K562 (cell line): ENCODE data around the gene OTUB2. TPM values are rescaled to one million over a fixed set of nuclear protein-coding genes. Genes with fewer than 3 reads are reported as not detected.

Experiments
- ATAC-seq: fragments of 200-7000 bp; cut with Tn5 transposase; 3 replicates; pipeline ENCODE4 v1.9.1; 2020; ENCODE audit warnings: moderate library complexity
- BruUV-seq: library from RNA; stranded (reverse); fragments of 400-500 nt; replicated peaks from 2 replicates; lab custom pipeline; 2021; lab: Mats Ljungman, UMichigan
- CTCF ChIA-PET: fragments of 300-600 bp; formaldehyde crosslinking; extraction: SDS; loops from one replicate; lab custom pipeline; 2021; ENCODE audit warnings: low intra/inter-chr PET ratio; lab: Yijun Ruan, JAX
- POLR2A ChIA-PET: fragments of 300-600, 350-650 bp; sonication (Branson Sonifier 250); formaldehyde crosslinking; extraction: SDS; loops from one replicate; lab custom pipeline; 2021; ENCODE audit warnings: antibody characterized with exemption, inconsistent platforms; lab: Yijun Ruan, JAX
- DNase-seq, 4 experiments: peaks; one replicate each; pipeline versions ENCODE4 v3.0.0 to v3.0.0-alpha.2; 2011 to 2018; ENCODE audit warnings: low spot score in 3 of 4, mixed read lengths in 3 of 4; ENCODE audit errors: extremely low read depth in 1 of 4
- FAIRE-seq: peaks from 2 replicates; lab custom pipeline; 2011; peaks lifted over from hg19 to GRCh38; lab: Jason Lieb, UNC
- H2AFZ ChIP-seq: 2 replicates; pipeline ENCODE4 v1.6.0; 2011; ENCODE audit warnings: low read depth, low read length, control low read depth, inconsistent platforms
- H3K27ac ChIP-seq: fragments of 200-600 bp; 3 replicates; pipeline ENCODE4 v1.8.0; 2011; ENCODE audit warnings: low read depth, mild to moderate bottlenecking, control low read depth, inconsistent platforms, low read length, moderate library complexity, mixed read lengths; ENCODE audit errors: extremely low read depth
- H3K27me3 ChIP-seq, 2 experiments: fragments of 300-600 bp in 1 of 2; 2 replicates in 1 of 2; 3 replicates in 1 of 2; pipeline versions ENCODE4 v1.6.0 to v1.8.0; 2011; ENCODE audit warnings: inconsistent platforms in 2 of 2, low read length in 2 of 2, mild to moderate bottlenecking in 1 of 2, mixed read lengths in 1 of 2, moderate library complexity in 1 of 2; ENCODE audit not compliant: control insufficient read depth in 2 of 2, insufficient read depth in 2 of 2
- H3K36me3 ChIP-seq: fragments of 300-600 bp; 3 replicates; pipeline ENCODE4 v1.8.0; 2011; ENCODE audit warnings: mild to moderate bottlenecking, low read length, inconsistent platforms; ENCODE audit not compliant: control insufficient read depth, insufficient read depth
- H3K4me1 ChIP-seq, 2 experiments: fragments of 200-600 bp in 1 of 2; replicated peaks in 1 of 2; 2 replicates in 1 of 2; 3 replicates in 1 of 2; pipeline versions ENCODE4 v1.5.1 to v1.8.0; 2011; ENCODE audit warnings: inconsistent platforms in 2 of 2, low read length in 2 of 2, mild to moderate bottlenecking in 1 of 2, mixed read lengths in 1 of 2, moderate library complexity in 1 of 2; ENCODE audit not compliant: control insufficient read depth in 2 of 2, insufficient read depth in 2 of 2
- H3K4me2 ChIP-seq: 2 replicates; pipeline ENCODE4 v1.6.1; 2011; ENCODE audit warnings: low read length, control low read depth, inconsistent platforms, mixed read lengths; ENCODE audit not compliant: insufficient read depth
- H3K4me3 ChIP-seq: fragments of 200-600 bp; sonication (generic), shearing (Covaris generic); 2 replicates; pipeline ENCODE4 v1.5.1; 2016; ENCODE audit warnings: control low read depth, inconsistent platforms
- H3K79me2 ChIP-seq: fragments of 200-600 bp; 3 replicates; pipeline ENCODE4 v1.8.0; 2011; ENCODE audit warnings: low read length, inconsistent platforms; ENCODE audit not compliant: control insufficient read depth, insufficient read depth
- H3K9ac ChIP-seq, 2 experiments: 2 replicates each; pipeline versions ENCODE4 v1.6.0 to v1.6.1; 2011; ENCODE audit warnings: low read depth in 2 of 2, low read length in 2 of 2, control low read depth in 1 of 2, inconsistent platforms in 1 of 2, mild to moderate bottlenecking in 1 of 2, mixed read lengths in 1 of 2; ENCODE audit not compliant: insufficient read depth in 1 of 2
- H3K9me1 ChIP-seq: one replicate; pipeline ENCODE4 v1.6.0; 2011; ENCODE audit warnings: inconsistent platforms, mild to moderate bottlenecking, low read length, moderate library complexity; ENCODE audit not compliant: control insufficient read depth, insufficient read depth
- H3K9me3 ChIP-seq: replicated peaks from 2 replicates; pipeline ENCODE4 v1.5.1; 2011; ENCODE audit warnings: low read depth, low read length, inconsistent platforms; ENCODE audit not compliant: control insufficient read depth, insufficient read depth
- H4K20me1 ChIP-seq: replicated peaks from 2 replicates; pipeline ENCODE4 v1.6.1; 2011; ENCODE audit warnings: low read length, inconsistent platforms, mixed read lengths; ENCODE audit not compliant: control insufficient read depth, insufficient read depth
- DEAF1 ChIP-seq: fragments of 450-650 bp; formaldehyde crosslinking; IDR thresholded peaks from 2 replicates; pipeline ENCODE4 v1.4.0; 2020; ENCODE audit warnings: mild to moderate bottlenecking, moderate library complexity
- FOS ChIP-seq: IDR thresholded peaks from 3 replicates; pipeline ENCODE4 v1.6.1; 2011; ENCODE audit not compliant: insufficient read length; ENCODE audit errors: extremely low read depth
- GATAD2B ChIP-seq: fragments of 450-650 bp; IDR thresholded peaks from 2 replicates; pipeline ENCODE4 v1.6.1; 2017; ENCODE audit warnings: mild to moderate bottlenecking, borderline replicate concordance
- HMGN3 ChIP-seq: IDR thresholded peaks from 2 replicates; pipeline ENCODE4 v1.6.1; 2011; ENCODE audit warnings: borderline replicate concordance, low read depth, mild to moderate bottlenecking, mixed read lengths, low read length; ENCODE audit not compliant: insufficient read length; ENCODE audit errors: extremely low read depth
- PBX2 ChIP-seq, 2 experiments: IDR thresholded peaks in 1 of 2; conservative IDR thresholded peaks in 1 of 2; 2 replicates each; pipeline ENCODE4 v1.6.1; 2016; ENCODE audit warnings: low read depth in 2 of 2, mild to moderate bottlenecking in 1 of 2, missing compliant biosample characterization in 1 of 2, missing genetic modification characterization in 1 of 2, moderate library complexity in 1 of 2
- PCBP2 ChIP-seq: fragments of 200-400 bp; formaldehyde crosslinking; IDR thresholded peaks from 2 replicates; pipeline ENCODE4 v1.6.1; 2018; ENCODE audit warnings: low read length, low read depth, mild to moderate bottlenecking, moderate library complexity; ENCODE audit not compliant: poor library complexity, severe bottlenecking
- RBM15 ChIP-seq: fragments of 200-400 bp; formaldehyde crosslinking; IDR thresholded peaks from 2 replicates; pipeline ENCODE4 v1.6.1; 2018; ENCODE audit warnings: mild to moderate bottlenecking, low read length, moderate library complexity; ENCODE audit not compliant: insufficient read depth
- TAF15 ChIP-seq: fragments of 200-400 bp; formaldehyde crosslinking; IDR thresholded peaks from 2 replicates; pipeline ENCODE4 v1.6.1; 2017; ENCODE audit warnings: mild to moderate bottlenecking, low read depth, low read length, moderate library complexity
- ZBED1 ChIP-seq: IDR thresholded peaks from 2 replicates; pipeline ENCODE4 v1.6.1; 2014
- ZBTB49 ChIP-seq: sonication (generic); formaldehyde crosslinking; IDR thresholded peaks from 2 replicates; pipeline ENCODE4 v1.8.0; 2022; ENCODE audit warnings: missing genetic modification reagents, mild to moderate bottlenecking, borderline replicate concordance
- ZNF444 ChIP-seq: fragments of 250-450 bp; sonication (Bioruptor Pico); IDR thresholded peaks from 2 replicates; pipeline ENCODE4 v1.4.0; 2020; ENCODE audit warnings: mild to moderate bottlenecking, moderate library complexity
- ZNF445 ChIP-seq: fragments of 250-450 bp; sonication (Bioruptor Pico); IDR thresholded peaks from 2 replicates; pipeline ENCODE4 v1.4.0; 2020; ENCODE audit warnings: low read depth, mild to moderate bottlenecking, moderate library complexity
- ZNF699 ChIP-seq: fragments of 250-450 bp; sonication (Bioruptor Pico); IDR thresholded peaks from 2 replicates; pipeline ENCODE4 v1.8.0; 2021; ENCODE audit warnings: mild to moderate bottlenecking, moderate library complexity; ENCODE audit not compliant: insufficient replicate concordance
- WGBS: fragments of 100-300 bp; shearing (Covaris generic); methylation state at CpG from one replicate; pipeline ENCODE4 v1.1.6; 2016; ENCODE audit warnings: low coverage, mixed read lengths; ENCODE audit not compliant: insufficient coverage; ENCODE audit errors: missing lambda C conversion rate; 5-methylcytosine and 5-hydroxymethylcytosine counted together
- in situ Hi-C: fragments of 300-500 bp; cut with MboI; formaldehyde crosslinking; loops from 4 replicates; pipeline ENCODE4 v1.15.0; 2018; ENCODE audit warnings: inconsistent platforms, mixed read lengths
- intact Hi-C: fragments of 100-400 bp; cut with micrococcal nuclease; formaldehyde crosslinking; loops from 2 replicates; pipeline ENCODE4 v1.14.2; 2022
- polyA plus RNA-seq, 8 experiments: library from polyadenylated mRNA; depleted of rRNA in 4 of 8; stranded (reverse) in 5 of 8; unstranded in 3 of 8; fragments of >200 nt; fragmentation: Nextera tagmentation in 2 of 8; fragmentation: Illumina TruSeq in 1 of 8; extraction: Ambion mirVana in 2 of 8; extraction: Trizol in 1 of 8; gene quantifications; 2 replicates each; pipeline versions ENCODE4 v1.2.1 to v1.2.3, GENCODE V29; 2011 to 2014; ENCODE audit warnings: inconsistent platforms in 1 of 8, missing spikeins in 1 of 8
- total RNA-seq, 7 experiments: library from RNA; depleted of rRNA in 6 of 7; stranded (reverse); fragments of >200 nt in 6 of 7; fragmentation: Illumina TruSeq in 2 of 7; extraction: Trizol in 2 of 7; gene quantifications; 2 replicates each; pipeline versions ENCODE4 v1.2.1 to v1.2.3, GENCODE V29; 2011 to 2021; ENCODE audit warnings: low replicate concordance in 1 of 7

OTUB2 gene
- total and polyA plus RNA-seq, 9 of the 15 experiments (the other 6 are each of a cell fraction or from before 2014, with no cell fraction given) = 0.01 to 0.31 (median 0.11) TPM

- no peak for FAIRE-seq
- in situ Hi-C loops (no loop called here), intact Hi-C loops (no loop called here)
- no peaks in the 10 kb centered on the region for H3K4me1 ChIP-seq
- no peak for ATAC-seq
- no peaks in the 10 kb centered on the region for H4K20me1 ChIP-seq
- DNase-seq = no peak
- TF ChIP-seq TAF15 (no peak), PCBP2 (no peak), GATAD2B (no peak), ZNF445 (CRISPR knock-in tag) (no peak), ZBED1 (no peak), ZNF444 (CRISPR knock-in tag) (no peak), ZNF699 (CRISPR knock-in tag) (no peak), PBX2 (CRISPR knock-in tag; IDR thresholded peaks at IDR 0.05; ENCODE audit: low read depth) (no peak), PBX2 (tag; conservative IDR thresholded peaks at IDR 0.05; ENCODE audit: low read depth) (no peak), ZBTB49 (CRISPR knock-in tag) (no peak), HMGN3 (no peak), FOS (no peak), DEAF1 (CRISPR knock-in tag) (no peak), RBM15 (no peak)
- no peaks in the 10 kb centered on the region for H3K36me3 ChIP-seq
- H3K4me3 ChIP-seq = no peak overlapping the region
- POLR2A ChIA-PET = interaction anchor here (1.2 kb wide), 1 partner anchor 10 kb away, joined by 4 read pairs; no protein-coding TSS in a partner anchor
- no peaks in the 10 kb centered on the region for H3K9me3 ChIP-seq
- H3K9me1 ChIP-seq = peaks cover 2% of the 10 kb centered on the region
- BruUV-seq = no TSS peak
- H3K9ac ChIP-seq = no peak overlapping the region
- no peak overlapping the region for H3K27ac ChIP-seq
- H3K4me2 ChIP-seq = no peak overlapping the region
- peaks cover 0 to 20% of the 10 kb centered on the region in 2 experiments; a peak in 3 of 5 replicates for H3K27me3 ChIP-seq
- H3K79me2 ChIP-seq = no peaks in the 10 kb centered on the region
- CTCF ChIA-PET = no interaction called here
- WGBS = 1% methylated on average over 9 of the region's 9 CpGs
- H2AFZ ChIP-seq = no peak overlapping the region
These were observed 44.6 kb upstream of the OTUB2 start for GRCh38 chr14:93981316-93982229.
